BJ (cell line): ENCODE measurements around the gene NDUFA5. TPM values are rescaled to one million over a fixed set of nuclear protein-coding genes. Genes with fewer than 3 reads are reported as not detected.

ENCODE experiments used
- CTCF ChIA-PET: fragments of 350-600 bp; formaldehyde crosslinking; extraction: SDS; loops from one replicate; lab custom pipeline; 2021; ENCODE audit warnings: antibody characterized with exemption, inconsistent platforms; lab: Yijun Ruan, JAX
- POLR2A ChIA-PET: fragments of 300-600 bp; sonication (Branson Sonifier 250); formaldehyde crosslinking; extraction: SDS; loops from one replicate; lab custom pipeline; 2021; ENCODE audit warnings: antibody characterized with exemption; lab: Charles Lee
- DNase-seq: peaks from one replicate; pipeline ENCODE4 v3.0.0-alpha.2; 2011; ENCODE audit warnings: low read depth
- H3K27me3 ChIP-seq: 2 replicates; pipeline ENCODE4 v1.6.0; 2011; ENCODE audit warnings: low read length; ENCODE audit not compliant: control insufficient read depth, insufficient read depth
- H3K36me3 ChIP-seq: 2 replicates; pipeline ENCODE4 v1.5.1; 2011; ENCODE audit warnings: low read length; ENCODE audit not compliant: control insufficient read depth, insufficient read depth
- H3K4me3 ChIP-seq: 2 replicates; pipeline ENCODE4 v1.5.1; 2011; ENCODE audit warnings: low read depth, mild to moderate bottlenecking, control low read depth, low read length
- CTCF ChIP-seq: IDR thresholded peaks from 2 replicates; pipeline ENCODE4 v1.5.1; 2011; ENCODE audit warnings: low read depth, mild to moderate bottlenecking, control low read depth, inconsistent platforms, low read length, moderate library complexity; ENCODE audit not compliant: insufficient read depth
- polyA plus RNA-seq: library from polyadenylated mRNA; depleted of rRNA; stranded (reverse); fragments of >200 nt; gene quantifications from 2 replicates; pipeline ENCODE4 v1.2.3, GENCODE V29; 2011

Gene NDUFA5
- polyA plus RNA-seq, 1 experiment = 4.8 TPM

- Histone ChIP-seq H3K4me3 (no peak overlapping the region), H3K27me3 (no peaks in the 10 kb centered on the region), H3K36me3 (no peaks in the 10 kb centered on the region)
- ChIA-PET CTCF (interaction anchor here (0.8 kb wide), 1 partner anchor 19 kb away, joined by 3 read pairs; no protein-coding TSS in a partner anchor), POLR2A (no interaction called here)
- no peak for TF ChIP-seq CTCF
- no peak for DNase-seq
Measured at GRCh38 chr7:123599766-123600165, 42.1 kb upstream of the NDUFA5 start.

GRCh38 chr7:123598657-123599056, 41.0 kb upstream of the NDUFA5 start:
- Histone ChIP-seq H3K36me3 (no peaks in the 10 kb centered on the region), H3K4me3 (no peak overlapping the region), H3K27me3 (no peaks in the 10 kb centered on the region)
- POLR2A ChIA-PET = no interaction called here
- no peak for DNase-seq
- no peak for TF ChIP-seq CTCF
- CTCF ChIA-PET = no interaction called here

- ChIA-PET POLR2A (no interaction called here), CTCF (interaction anchor here (2.0 kb wide), 1 partner anchor 14 kb away, joined by 8 read pairs; no protein-coding TSS in a partner anchor)
- Histone ChIP-seq H3K36me3 (no peaks in the 10 kb centered on the region), H3K4me3 (no peak overlapping the region), H3K27me3 (no peaks in the 10 kb centered on the region)
- DNase-seq = no peak
- no peak for TF ChIP-seq CTCF
Measured at GRCh38 chr7:123594813-123595241, 37.2 kb upstream of the NDUFA5 start.

GRCh38 chr7:123588376-123588775, 30.8 kb upstream of the NDUFA5 start:
- POLR2A ChIA-PET = no interaction called here
- no peak for TF ChIP-seq CTCF
- CTCF ChIA-PET = no interaction called here

GRCh38 chr7:123583821-123584220, 26.2 kb upstream of the NDUFA5 start:
- Histone ChIP-seq H3K4me3 (no peak overlapping the region), H3K27me3 (no peaks in the 10 kb centered on the region; the same call in 1 of the 2 replicates), H3K36me3 (no peaks in the 10 kb centered on the region)
- ChIA-PET CTCF (interaction anchor here (1.2 to 1.4 kb wide), 2 partner anchors 281 to 289 kb away, joined by 3 to 4 read pairs; no protein-coding TSS in a partner anchor), POLR2A (no interaction called here)
- TF ChIP-seq CTCF = no peak
- DNase-seq = no peak

More at GRCh38 chr7:123588376-123588775, 30.8 kb upstream of the NDUFA5 start:
- Histone ChIP-seq H3K4me3 (no peak overlapping the region), H3K27me3 (no peaks in the 10 kb centered on the region), H3K36me3 (no peaks in the 10 kb centered on the region)
- DNase-seq = no peak
